ENCODE data around the gene LYPLA2. TPM values are rescaled to one million over a fixed set of nuclear protein-coding genes. Genes with fewer than 3 reads are reported as not detected.

Gene LYPLA2
- total RNA-seq: 75.5 to 79.1 TPM (median 76.3 TPM) in 3 replicates

DNA sequence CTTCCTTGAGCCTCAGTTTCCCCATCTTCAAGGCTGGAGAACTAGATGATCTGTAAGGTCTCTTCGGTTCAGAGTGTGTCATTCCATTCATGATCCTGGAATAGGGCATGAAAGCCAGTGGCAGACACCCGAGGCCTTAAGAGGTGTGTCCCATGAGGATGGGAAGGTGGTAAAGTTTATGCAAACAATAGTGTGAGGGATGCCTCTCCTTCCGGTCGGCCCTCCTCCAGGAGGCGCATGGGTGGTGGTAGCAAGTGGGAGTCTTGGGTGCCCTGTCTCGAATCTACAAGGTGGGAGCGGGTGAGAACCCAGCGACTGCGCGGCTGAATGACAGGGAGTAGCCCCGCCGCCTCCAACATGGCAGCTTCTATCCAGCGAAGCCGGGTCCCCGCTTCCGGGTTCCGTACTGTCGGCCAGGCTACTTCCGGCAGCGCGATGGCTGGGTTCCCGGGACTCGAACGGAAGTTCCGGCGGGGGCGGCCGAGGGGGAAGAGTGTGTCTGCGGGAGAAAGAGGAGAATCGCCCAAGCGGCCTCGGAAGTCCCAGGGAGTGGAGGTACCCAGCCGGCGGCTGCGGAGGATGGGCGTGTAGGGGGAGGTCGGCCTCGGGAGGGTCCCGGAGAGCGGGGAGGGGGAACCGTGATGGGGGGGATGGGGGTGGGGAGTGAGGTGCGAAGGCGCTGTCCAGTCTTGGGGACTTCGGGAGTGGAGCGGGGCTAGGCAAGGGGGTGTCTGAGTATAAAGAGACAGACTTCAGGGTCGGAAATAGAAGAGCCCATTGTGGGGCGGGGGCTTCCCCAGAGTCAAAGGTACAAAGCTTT is at the start of gene LYPLA2:
LYPLA2 (plus strand) TSS at position 450 of the 820 bp plus-strand sequence. CDS start 1,538 bp downstream, outside the sequence.
- Mint-ChIP-seq H3K9me3 (no peaks in the 10 kb centered on the region), H3K27ac (peak within 1 kb of the TSS; percentile 96), H3K4me1 (peaks cover 20% of the 10 kb centered on the region), H3K27me3 (ENCODE audit: low read depth) (no peaks in the 10 kb centered on the region), H3K4me3 (peak within 1 kb of the TSS; percentile 99), H3K36me3 (peaks cover 23% of the 10 kb centered on the region)
- peak; percentile 82 to 92 for DNase-seq (ENCODE audit: low spot score in 2 of 2, unreplicated experiment in 2 of 2)
- TF ChIP-seq, protein P1, sequence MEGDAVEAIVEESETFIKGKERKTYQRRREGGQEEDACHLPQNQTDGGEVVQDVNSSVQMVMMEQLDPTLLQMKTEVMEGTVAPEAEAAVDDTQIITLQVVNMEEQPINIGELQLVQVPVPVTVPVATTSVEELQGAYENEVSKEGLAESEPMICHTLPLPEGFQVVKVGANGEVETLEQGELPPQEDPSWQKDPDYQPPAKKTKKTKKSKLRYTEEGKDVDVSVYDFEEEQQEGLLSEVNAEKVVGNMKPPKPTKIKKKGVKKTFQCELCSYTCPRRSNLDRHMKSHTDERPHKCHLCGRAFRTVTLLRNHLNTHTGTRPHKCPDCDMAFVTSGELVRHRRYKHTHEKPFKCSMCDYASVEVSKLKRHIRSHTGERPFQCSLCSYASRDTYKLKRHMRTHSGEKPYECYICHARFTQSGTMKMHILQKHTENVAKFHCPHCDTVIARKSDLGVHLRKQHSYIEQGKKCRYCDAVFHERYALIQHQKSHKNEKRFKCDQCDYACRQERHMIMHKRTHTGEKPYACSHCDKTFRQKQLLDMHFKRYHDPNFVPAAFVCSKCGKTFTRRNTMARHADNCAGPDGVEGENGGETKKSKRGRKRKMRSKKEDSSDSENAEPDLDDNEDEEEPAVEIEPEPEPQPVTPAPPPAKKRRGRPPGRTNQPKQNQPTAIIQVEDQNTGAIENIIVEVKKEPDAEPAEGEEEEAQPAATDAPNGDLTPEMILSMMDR (IDR thresholded peaks at IDR 0.05; ENCODE audit: unreplicated experiment): no peak

DNA sequence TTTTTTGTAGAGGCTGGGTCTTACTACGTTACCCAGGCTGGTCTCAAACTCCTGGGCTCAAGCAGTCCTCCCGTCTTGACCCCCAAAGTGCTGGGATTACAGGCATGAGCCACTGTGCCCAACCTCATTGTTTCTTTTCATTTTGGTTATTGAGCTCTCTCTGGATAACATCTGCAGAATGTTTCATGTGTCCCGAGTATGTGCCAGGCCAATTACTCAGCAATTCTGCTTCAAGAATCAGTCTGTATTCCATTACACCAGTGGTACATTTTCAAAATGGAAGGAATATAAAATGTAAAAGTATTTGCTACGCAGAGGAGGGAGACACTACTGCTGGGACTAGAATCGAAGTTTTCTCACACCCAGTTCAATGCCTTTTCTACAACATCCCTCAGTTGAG is 49.3 kb upstream of the LYPLA2 start:
- TF ChIP-seq, protein P1 (IDR thresholded peaks at IDR 0.05; ENCODE audit: unreplicated experiment): no peak
- no peaks in the 10 kb centered on the region for H3K27me3 Mint-ChIP-seq (ENCODE audit: low read depth)
- H3K4me1 Mint-ChIP-seq: peaks cover 26% of the 10 kb centered on the region
- H3K36me3 Mint-ChIP-seq: no peaks in the 10 kb centered on the region
- no peak overlapping the region for H3K27ac Mint-ChIP-seq
- H3K9me3 Mint-ChIP-seq: no peaks in the 10 kb centered on the region
- DNase-seq (ENCODE audit: low spot score in 2 of 2, unreplicated experiment in 2 of 2): no peak
- H3K4me3 Mint-ChIP-seq: peak overlapping the region; percentile 83

DNA sequence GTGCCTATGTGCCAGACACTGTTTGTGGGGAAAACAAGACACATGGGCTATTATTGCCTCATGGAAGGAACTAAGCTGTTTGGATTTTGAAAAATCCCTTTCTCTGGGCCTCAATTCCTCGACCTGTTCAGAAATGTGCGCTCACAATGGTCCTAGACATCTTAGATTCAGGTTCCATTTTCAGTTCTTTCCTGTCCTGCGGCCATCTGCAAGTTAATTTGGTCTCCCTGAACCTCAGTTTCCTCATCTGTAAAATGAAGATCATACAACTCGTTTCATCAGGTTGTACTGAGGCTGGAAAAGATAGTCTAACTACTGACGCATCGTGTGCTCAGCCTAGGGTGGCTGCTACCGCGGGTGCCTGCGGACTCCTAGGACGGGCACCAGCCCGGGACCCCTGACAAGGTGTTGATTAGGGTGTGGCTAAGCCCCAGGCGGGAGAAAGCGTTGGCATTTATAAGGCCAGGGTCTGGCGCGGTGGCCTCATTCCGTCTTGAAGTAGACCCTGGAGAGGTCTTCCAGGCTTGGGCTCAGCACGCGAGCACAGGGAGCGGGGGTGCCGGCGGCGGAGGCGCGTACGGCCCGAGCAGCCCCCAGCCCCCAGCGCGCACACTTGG is 48.2 kb upstream of the LYPLA2 start:
- TF ChIP-seq, protein P1 (IDR thresholded peaks at IDR 0.05; ENCODE audit: unreplicated experiment): no peak
- peaks cover 29% of the 10 kb centered on the region for H3K4me1 Mint-ChIP-seq
- H3K27ac Mint-ChIP-seq: peak overlapping the region; percentile 95
- no peaks in the 10 kb centered on the region for H3K27me3 Mint-ChIP-seq (ENCODE audit: low read depth)
- no peak for DNase-seq (ENCODE audit: low spot score in 2 of 2, unreplicated experiment in 2 of 2)
- H3K9me3 Mint-ChIP-seq: no peaks in the 10 kb centered on the region
- no peaks in the 10 kb centered on the region for H3K36me3 Mint-ChIP-seq
- peak overlapping the region; percentile 83 for H3K4me3 Mint-ChIP-seq

- TF ChIP-seq, protein P1 (IDR thresholded peaks at IDR 0.05; ENCODE audit: unreplicated experiment): no peak
- H3K4me1 Mint-ChIP-seq: peaks cover 29% of the 10 kb centered on the region
- peak within 1 kb of the TSS; percentile 95 for H3K27ac Mint-ChIP-seq
- H3K9me3 Mint-ChIP-seq: no peaks in the 10 kb centered on the region
- no peaks in the 10 kb centered on the region for H3K27me3 Mint-ChIP-seq (ENCODE audit: low read depth)
- DNase-seq (ENCODE audit: low spot score in 2 of 2, unreplicated experiment in 2 of 2): peak; percentile 58 to 79
- H3K36me3 Mint-ChIP-seq: no peaks in the 10 kb centered on the region
- H3K4me3 Mint-ChIP-seq: peak within 1 kb of the TSS; percentile 89
Observed at GRCh38 chr1:23743287-23744152, 47.4 kb upstream of the LYPLA2 start, which contains the start of gene ELOA. TSS of gene ELOA (plus strand) at chr1:23743471. CDS start at chr1:23743504, 33 bp downstream.

GRCh38 chr1:23745515-23745914 is 45.4 kb upstream of the LYPLA2 start:
- H3K36me3 Mint-ChIP-seq: peaks cover 2% of the 10 kb centered on the region
- H3K4me3 Mint-ChIP-seq: peak overlapping the region; percentile 89
- peaks cover 29% of the 10 kb centered on the region for H3K4me1 Mint-ChIP-seq
- H3K27ac Mint-ChIP-seq: peak overlapping the region; percentile 93
- no peak for DNase-seq (ENCODE audit: low spot score in 2 of 2, unreplicated experiment in 2 of 2)
- no peaks in the 10 kb centered on the region for H3K27me3 Mint-ChIP-seq (ENCODE audit: low read depth)
- TF ChIP-seq, protein P1 (IDR thresholded peaks at IDR 0.05; ENCODE audit: unreplicated experiment): no peak
- H3K9me3 Mint-ChIP-seq: no peaks in the 10 kb centered on the region
